OCI-LY1 (cell line): ENCODE measurements around the gene SEC14L1.
A peak's percentile ranks its signal among the peaks of the same experiment; 100 is the strongest.

Experiments
- H2AFZ ChIP-seq: fragments of 200-600 bp; sonication (generic), shearing (Covaris generic); 2 replicates; pipeline ENCODE4 v1.6.0; 2014; ENCODE audit warnings: antibody characterized with exemption, mild to moderate bottlenecking, low read length
- H3F3A ChIP-seq: fragments of 200-600 bp; sonication (generic), shearing (Covaris generic); 2 replicates; pipeline ENCODE4 v1.6.0; 2014; ENCODE audit warnings: mild to moderate bottlenecking, antibody characterized with exemption, low read length, moderate library complexity; ENCODE audit not compliant: insufficient read depth
- H3K27ac ChIP-seq: fragments of 200-600 bp; sonication (generic); 2 replicates; pipeline ENCODE4 v1.5.1; 2014; ENCODE audit warnings: low read length, mixed run types, mild to moderate bottlenecking, low read depth; ENCODE audit not compliant: poor library complexity, severe bottlenecking
- H3K27me3 ChIP-seq: fragments of 200-600 bp; sonication (generic); 2 replicates; pipeline ENCODE4 v1.6.0; 2014; ENCODE audit warnings: antibody characterized with exemption, mild to moderate bottlenecking, low read length, moderate library complexity; ENCODE audit not compliant: insufficient read depth
- H3K36me3 ChIP-seq: fragments of 200-600 bp; sonication (generic); 2 replicates; pipeline ENCODE4 v1.6.1; 2014; ENCODE audit warnings: mild to moderate bottlenecking, antibody characterized with exemption, low read length, moderate library complexity, mixed read lengths; ENCODE audit not compliant: insufficient read depth
- H3K4me1 ChIP-seq: fragments of 200-600 bp; sonication (generic); 2 replicates; pipeline ENCODE4 v1.5.1; 2014; ENCODE audit warnings: mild to moderate bottlenecking, low read length, moderate library complexity; ENCODE audit not compliant: insufficient read depth, severe bottlenecking
- H3K4me2 ChIP-seq: fragments of 200-600 bp; sonication (generic), shearing (Covaris generic); 2 replicates; pipeline ENCODE4 v1.6.1; 2014; ENCODE audit warnings: low read length
- H3K4me3 ChIP-seq: fragments of 200-600 bp; sonication (generic); 2 replicates; pipeline ENCODE4 v1.5.1; 2014; ENCODE audit warnings: low read length, low read depth, mild to moderate bottlenecking, mixed read lengths; ENCODE audit not compliant: poor library complexity, severe bottlenecking
- H3K79me2 ChIP-seq: fragments of 200-600 bp; shearing (Covaris generic); 2 replicates; pipeline ENCODE4 v1.6.1; 2016; ENCODE audit warnings: mixed run types, low read length, mixed read lengths; ENCODE audit not compliant: insufficient read depth
- H3K9ac ChIP-seq: fragments of 200-600 bp; sonication (generic), shearing (Covaris generic); 2 replicates; pipeline ENCODE4 v1.6.1; 2014; ENCODE audit warnings: mild to moderate bottlenecking, low read length, mixed read lengths
- H3K9me2 ChIP-seq: fragments of 200-600 bp; sonication (generic), shearing (Covaris generic); 2 replicates; pipeline ENCODE4 v1.6.1; 2014; ENCODE audit warnings: low read depth, mild to moderate bottlenecking, low read length, mixed read lengths
- H3K9me3 ChIP-seq: fragments of 200-600 bp; shearing (Covaris generic); 2 replicates; pipeline ENCODE4 v1.6.1; 2014; ENCODE audit warnings: low read length, mixed read lengths
- H4K20me1 ChIP-seq: fragments of 200-600 bp; sonication (generic), shearing (Covaris generic); 2 replicates; pipeline ENCODE4 v1.6.0; 2016; ENCODE audit warnings: mild to moderate bottlenecking, low read length; ENCODE audit not compliant: insufficient read depth
- EZH2 ChIP-seq: fragments of 200-600 bp; sonication (generic), shearing (Covaris generic); IDR thresholded peaks from 2 replicates; pipeline ENCODE4 v1.8.0; 2017; ENCODE audit warnings: borderline replicate concordance, mixed run types, mild to moderate bottlenecking, antibody characterized with exemption, low read length, moderate library complexity, mixed read lengths
- TF ChIP-seq, protein P1 (sequence below): fragments of 200-600 bp; sonication (generic), shearing (Covaris generic); IDR thresholded peaks from 2 replicates; pipeline ENCODE4 v1.5.1; 2017; ENCODE audit warnings: mild to moderate bottlenecking, antibody characterized with exemption, low read length, moderate library complexity, mixed read lengths

Gene SEC14L1

DNA sequence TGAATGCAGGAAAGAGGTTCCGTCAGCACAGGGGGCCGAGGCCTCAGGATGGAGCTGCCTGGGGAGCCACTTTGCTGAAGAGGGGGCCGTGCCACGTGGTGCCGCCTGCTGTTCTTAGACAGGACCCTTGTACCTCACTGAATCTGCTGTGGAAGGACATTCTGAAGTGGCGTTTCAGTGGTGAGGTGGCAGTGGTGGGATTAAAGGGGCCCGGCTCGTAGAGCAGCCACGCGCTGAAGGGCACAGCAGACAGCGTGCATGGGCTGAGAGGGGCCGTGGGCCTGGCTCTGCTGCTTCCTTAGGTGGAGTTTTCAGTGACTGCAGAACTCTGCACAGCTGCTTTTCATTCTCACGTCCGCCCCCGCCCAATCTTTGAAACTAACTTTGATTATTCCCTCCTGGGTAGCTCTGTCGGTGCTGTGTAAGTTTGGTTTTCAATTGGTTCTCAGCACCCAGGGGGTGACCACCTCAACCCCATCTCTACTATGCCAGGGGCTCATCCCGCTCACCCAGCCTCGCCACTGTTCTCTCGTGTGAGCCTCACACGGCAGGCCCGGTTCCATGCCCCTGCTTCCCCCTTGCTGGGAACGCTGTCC is 70.3 kb downstream of the SEC14L1 start:
- H3K4me2 ChIP-seq: peak overlapping the region; percentile 63

DNA sequence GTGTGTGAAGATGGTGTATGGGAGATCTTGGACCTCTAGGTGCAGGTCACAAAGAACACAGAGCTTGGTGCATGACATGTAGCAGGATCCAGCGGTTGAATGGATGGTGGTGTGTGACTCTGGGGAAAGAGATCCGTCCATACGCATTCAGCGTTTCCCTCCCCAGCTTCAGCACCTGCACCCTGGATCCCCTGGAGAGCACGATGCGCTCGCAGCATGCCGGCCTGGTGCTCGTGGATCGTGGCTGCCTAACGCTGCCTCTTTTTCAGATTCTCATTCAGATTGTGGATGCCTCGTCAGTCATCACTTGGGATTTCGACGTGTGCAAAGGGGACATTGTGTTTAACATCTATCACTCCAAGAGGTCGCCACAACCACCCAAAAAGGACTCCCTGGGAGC is 70.9 kb downstream of the SEC14L1 start:
- H3K9ac ChIP-seq: peak overlapping the region; percentile 60
- no peaks in the 10 kb centered on the region for H4K20me1 ChIP-seq
- H2AFZ ChIP-seq: no peak overlapping the region
- no peaks in the 10 kb centered on the region for H3K79me2 ChIP-seq
- TF ChIP-seq, protein P1, sequence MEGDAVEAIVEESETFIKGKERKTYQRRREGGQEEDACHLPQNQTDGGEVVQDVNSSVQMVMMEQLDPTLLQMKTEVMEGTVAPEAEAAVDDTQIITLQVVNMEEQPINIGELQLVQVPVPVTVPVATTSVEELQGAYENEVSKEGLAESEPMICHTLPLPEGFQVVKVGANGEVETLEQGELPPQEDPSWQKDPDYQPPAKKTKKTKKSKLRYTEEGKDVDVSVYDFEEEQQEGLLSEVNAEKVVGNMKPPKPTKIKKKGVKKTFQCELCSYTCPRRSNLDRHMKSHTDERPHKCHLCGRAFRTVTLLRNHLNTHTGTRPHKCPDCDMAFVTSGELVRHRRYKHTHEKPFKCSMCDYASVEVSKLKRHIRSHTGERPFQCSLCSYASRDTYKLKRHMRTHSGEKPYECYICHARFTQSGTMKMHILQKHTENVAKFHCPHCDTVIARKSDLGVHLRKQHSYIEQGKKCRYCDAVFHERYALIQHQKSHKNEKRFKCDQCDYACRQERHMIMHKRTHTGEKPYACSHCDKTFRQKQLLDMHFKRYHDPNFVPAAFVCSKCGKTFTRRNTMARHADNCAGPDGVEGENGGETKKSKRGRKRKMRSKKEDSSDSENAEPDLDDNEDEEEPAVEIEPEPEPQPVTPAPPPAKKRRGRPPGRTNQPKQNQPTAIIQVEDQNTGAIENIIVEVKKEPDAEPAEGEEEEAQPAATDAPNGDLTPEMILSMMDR: no peak
- no peak for TF ChIP-seq EZH2
- peaks cover 85% of the 10 kb centered on the region for H3K36me3 ChIP-seq
- no peaks in the 10 kb centered on the region for H3K9me2 ChIP-seq
- H3K4me3 ChIP-seq: no peak overlapping the region
- no peaks in the 10 kb centered on the region for H3K27me3 ChIP-seq
- no peaks in the 10 kb centered on the region for H3F3A ChIP-seq
- H3K4me2 ChIP-seq: peak overlapping the region; percentile 63
- peaks cover 78% of the 10 kb centered on the region for H3K4me1 ChIP-seq
- peak overlapping the region; percentile 97 for H3K27ac ChIP-seq
- no peaks in the 10 kb centered on the region for H3K9me3 ChIP-seq

More for the DNA sequence above, 70.3 kb downstream of the SEC14L1 start:
- Histone ChIP-seq H2AFZ (no peak overlapping the region), H3F3A (peaks cover 2% of the 10 kb centered on the region), H3K9ac (peak overlapping the region; percentile 60), H3K4me1 (peaks cover 84% of the 10 kb centered on the region), H3K9me2 (no peaks in the 10 kb centered on the region), H3K4me3 (peak overlapping the region; percentile 6), H3K27me3 (no peaks in the 10 kb centered on the region), H4K20me1 (no peaks in the 10 kb centered on the region), H3K27ac (peak overlapping the region; percentile 97), H3K36me3 (peaks cover 87% of the 10 kb centered on the region), H3K9me3 (no peaks in the 10 kb centered on the region), H3K79me2 (no peaks in the 10 kb centered on the region)
- no peak for TF ChIP-seq EZH2
- TF ChIP-seq, protein P1: no peak

DNA sequence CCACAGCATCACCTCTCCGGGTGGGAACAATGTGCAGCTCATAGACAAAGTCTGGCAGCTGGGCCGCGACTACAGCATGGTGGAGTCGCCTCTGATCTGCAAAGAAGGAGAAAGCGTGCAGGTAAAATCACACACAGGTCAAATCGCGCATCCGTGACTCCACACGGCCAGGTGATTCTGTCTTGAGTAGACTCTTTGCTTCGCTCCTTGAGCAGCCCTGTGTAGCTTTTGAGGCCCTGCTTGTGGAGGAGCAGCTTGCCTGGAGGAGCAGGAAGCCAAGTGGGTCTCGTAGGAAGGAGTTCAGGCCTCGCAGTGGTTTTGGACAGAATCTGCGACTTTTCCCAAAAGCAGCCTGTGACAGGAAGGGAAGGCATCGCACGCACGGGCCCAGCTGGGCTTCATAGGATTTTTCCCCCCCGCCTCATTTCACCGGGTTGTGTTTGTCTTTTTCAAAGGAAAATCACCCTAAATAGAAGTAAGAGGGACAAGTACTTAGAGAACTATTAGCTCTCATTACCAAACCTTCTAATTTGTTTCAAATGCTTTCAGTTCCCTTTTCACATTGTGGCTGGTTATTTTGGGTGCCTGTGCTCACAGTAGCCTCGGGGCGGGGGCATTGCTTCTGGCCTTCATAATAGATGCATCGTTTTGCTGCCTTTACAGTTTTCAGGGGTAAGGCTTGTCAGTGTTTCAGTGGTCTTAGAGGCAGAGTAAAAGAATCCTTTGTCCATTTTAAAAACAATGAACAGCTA is 71.5 kb downstream of the SEC14L1 start:
- Histone ChIP-seq H4K20me1 (no peaks in the 10 kb centered on the region), H3K9ac (peak overlapping the region; percentile 64), H3F3A (no peaks in the 10 kb centered on the region), H3K27me3 (no peaks in the 10 kb centered on the region), H3K79me2 (no peaks in the 10 kb centered on the region), H3K9me2 (no peaks in the 10 kb centered on the region), H3K36me3 (peaks cover 85% of the 10 kb centered on the region), H3K27ac (peak overlapping the region; percentile 97), H3K9me3 (no peaks in the 10 kb centered on the region), H2AFZ (no peak overlapping the region), H3K4me1 (peaks cover 72% of the 10 kb centered on the region), H3K4me3 (peak overlapping the region; percentile 15), H3K4me2 (peak overlapping the region; percentile 63)
- TF ChIP-seq EZH2: no peak
- TF ChIP-seq, protein P1: no peak
